ENCODE data around the gene SLC9C1. TPM values are rescaled to one million over a fixed set of nuclear protein-coding genes. Genes with fewer than 3 reads are reported as not detected.

Gene SLC9C1
- total RNA-seq, 2 donors from 2014 or later: not detected

DNA sequence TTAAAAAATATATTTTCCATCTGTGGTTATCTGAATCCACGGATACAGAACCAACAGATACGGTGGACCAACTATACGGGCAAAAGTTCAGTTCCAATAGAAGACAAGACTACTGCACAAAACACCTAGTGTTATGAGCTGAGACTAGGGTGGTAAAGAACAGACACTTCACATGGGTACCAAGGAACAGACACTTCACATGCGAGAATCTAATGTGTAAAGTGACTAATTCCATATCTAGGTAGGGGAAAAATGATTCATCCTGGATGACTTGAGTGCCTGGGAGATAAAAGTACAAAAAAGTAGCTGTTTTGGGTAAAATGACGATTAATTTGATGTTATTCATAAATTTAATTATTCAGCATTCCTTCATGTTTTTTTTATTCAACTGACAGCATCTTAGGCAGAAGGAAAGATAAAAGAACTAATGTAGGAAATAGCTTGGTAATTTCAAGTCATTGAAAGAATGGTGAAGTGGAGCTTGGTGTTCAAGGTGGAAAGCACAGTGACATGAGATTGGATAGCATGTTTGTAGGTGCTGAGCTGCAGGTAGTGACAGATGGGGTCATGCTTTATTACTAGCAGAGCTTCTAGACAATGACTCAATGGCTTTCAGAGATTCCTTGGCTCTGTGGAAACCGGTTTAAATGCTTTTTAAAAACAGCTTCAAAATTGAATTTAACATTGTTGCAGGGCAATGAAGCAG, 44.2 kb upstream of the SLC9C1 start:
- TF ChIP-seq, protein P1, sequence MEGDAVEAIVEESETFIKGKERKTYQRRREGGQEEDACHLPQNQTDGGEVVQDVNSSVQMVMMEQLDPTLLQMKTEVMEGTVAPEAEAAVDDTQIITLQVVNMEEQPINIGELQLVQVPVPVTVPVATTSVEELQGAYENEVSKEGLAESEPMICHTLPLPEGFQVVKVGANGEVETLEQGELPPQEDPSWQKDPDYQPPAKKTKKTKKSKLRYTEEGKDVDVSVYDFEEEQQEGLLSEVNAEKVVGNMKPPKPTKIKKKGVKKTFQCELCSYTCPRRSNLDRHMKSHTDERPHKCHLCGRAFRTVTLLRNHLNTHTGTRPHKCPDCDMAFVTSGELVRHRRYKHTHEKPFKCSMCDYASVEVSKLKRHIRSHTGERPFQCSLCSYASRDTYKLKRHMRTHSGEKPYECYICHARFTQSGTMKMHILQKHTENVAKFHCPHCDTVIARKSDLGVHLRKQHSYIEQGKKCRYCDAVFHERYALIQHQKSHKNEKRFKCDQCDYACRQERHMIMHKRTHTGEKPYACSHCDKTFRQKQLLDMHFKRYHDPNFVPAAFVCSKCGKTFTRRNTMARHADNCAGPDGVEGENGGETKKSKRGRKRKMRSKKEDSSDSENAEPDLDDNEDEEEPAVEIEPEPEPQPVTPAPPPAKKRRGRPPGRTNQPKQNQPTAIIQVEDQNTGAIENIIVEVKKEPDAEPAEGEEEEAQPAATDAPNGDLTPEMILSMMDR (IDR thresholded peaks at IDR 0.05): no peak
- no peak overlapping the region for H3K4me3 ChIP-seq
- peaks cover 25 to 66% of the 10 kb centered on the region in 2 donors for H3K4me1 ChIP-seq (ENCODE audit: control insufficient read depth in 1 of 2, low read depth in 2 of 2)
- no peaks in the 10 kb centered on the region for H3K36me3 ChIP-seq
- no peak for DNase-seq (ENCODE audit: low spot score)
- H3K9me3 ChIP-seq: no peaks in the 10 kb centered on the region
- peak; percentile 29 for ATAC-seq (ENCODE audit: insufficient number of reproducible peaks, low FRiP score, low read depth)
- peak overlapping the region; percentile 4 to 19 for H3K27ac ChIP-seq
- H3K27me3 ChIP-seq (replicated peaks; ENCODE audit: insufficient read depth): no peaks in the 10 kb centered on the region

DNA sequence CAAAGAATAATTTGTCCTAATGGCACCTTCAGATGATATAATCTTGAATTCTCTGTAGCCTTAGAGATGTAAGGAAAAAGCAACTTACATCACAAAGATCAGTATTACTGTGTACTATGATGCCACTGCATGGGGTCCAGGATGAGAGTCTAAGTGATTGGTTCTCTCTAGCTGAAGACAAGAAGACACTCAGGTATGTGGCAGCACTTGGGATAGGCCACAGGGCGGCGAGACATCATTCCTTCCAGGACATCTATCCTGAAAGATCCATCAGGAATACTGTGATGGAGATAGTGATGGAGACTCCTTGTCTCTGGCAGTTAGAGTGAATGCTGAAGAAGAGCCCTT, 41.4 kb upstream of the SLC9C1 start:
- Histone ChIP-seq H3K4me3 (peak overlapping the region; percentile 86), H3K4me1 (ENCODE audit: control insufficient read depth in 1 of 2, low read depth in 2 of 2) (peaks cover 17 to 57% of the 10 kb centered on the region in 2 donors), H3K27ac (peak overlapping the region; percentile 84 to 93), H3K9me3 (no peaks in the 10 kb centered on the region), H3K27me3 (replicated peaks; ENCODE audit: insufficient read depth) (no peaks in the 10 kb centered on the region), H3K36me3 (no peaks in the 10 kb centered on the region)
- DNase-seq (ENCODE audit: low spot score) (no peak), ATAC-seq (ENCODE audit: insufficient number of reproducible peaks, low FRiP score, low read depth) (no peak)
- TF ChIP-seq, protein P1 (IDR thresholded peaks at IDR 0.05): no peak

DNA sequence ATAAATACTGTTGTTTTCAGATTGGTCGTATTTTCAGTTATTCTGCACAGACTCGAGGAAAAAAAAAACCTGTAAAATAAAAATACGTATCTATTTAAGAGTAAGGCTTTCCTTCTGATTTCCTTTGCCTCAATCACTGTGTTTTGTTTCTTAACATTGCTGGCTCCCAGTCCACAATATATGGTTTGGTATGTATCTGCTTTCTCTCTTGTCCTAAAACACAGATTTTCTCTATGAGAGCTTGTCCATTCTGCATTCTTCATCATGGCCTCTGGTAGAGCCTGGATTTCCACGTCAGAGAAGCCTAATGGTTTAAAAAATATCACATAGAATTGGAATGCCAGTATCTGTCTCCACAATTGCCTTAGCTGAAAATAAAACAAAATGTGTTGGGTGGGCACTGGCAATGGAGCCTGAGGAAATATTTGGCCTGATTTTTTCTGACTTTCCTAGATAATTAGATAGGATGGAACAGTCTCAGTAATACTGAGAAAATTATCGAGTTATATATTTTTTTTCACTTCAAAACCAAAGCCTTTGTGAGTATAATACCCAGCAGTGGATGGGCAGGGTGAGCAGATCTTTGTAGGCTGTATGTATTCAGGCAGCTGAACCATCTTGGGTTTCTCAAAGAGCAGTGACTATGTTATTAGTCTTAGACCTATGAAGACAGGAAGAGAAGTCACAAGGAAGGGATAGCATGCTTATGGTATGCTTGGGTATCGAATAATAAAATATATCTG, 40.8 kb upstream of the SLC9C1 start:
- TF ChIP-seq, protein P1 (IDR thresholded peaks at IDR 0.05): no peak
- Histone ChIP-seq H3K27me3 (replicated peaks; ENCODE audit: insufficient read depth) (no peaks in the 10 kb centered on the region), H3K4me3 (peak overlapping the region; percentile 86), H3K36me3 (no peaks in the 10 kb centered on the region), H3K4me1 (ENCODE audit: control insufficient read depth in 1 of 2, low read depth in 2 of 2) (peaks cover 14 to 52% of the 10 kb centered on the region in 2 donors), H3K27ac (peak overlapping the region; percentile 84 to 93), H3K9me3 (no peaks in the 10 kb centered on the region)
- no peak for ATAC-seq (ENCODE audit: insufficient number of reproducible peaks, low FRiP score, low read depth)
- DNase-seq (ENCODE audit: low spot score): no peak

DNA sequence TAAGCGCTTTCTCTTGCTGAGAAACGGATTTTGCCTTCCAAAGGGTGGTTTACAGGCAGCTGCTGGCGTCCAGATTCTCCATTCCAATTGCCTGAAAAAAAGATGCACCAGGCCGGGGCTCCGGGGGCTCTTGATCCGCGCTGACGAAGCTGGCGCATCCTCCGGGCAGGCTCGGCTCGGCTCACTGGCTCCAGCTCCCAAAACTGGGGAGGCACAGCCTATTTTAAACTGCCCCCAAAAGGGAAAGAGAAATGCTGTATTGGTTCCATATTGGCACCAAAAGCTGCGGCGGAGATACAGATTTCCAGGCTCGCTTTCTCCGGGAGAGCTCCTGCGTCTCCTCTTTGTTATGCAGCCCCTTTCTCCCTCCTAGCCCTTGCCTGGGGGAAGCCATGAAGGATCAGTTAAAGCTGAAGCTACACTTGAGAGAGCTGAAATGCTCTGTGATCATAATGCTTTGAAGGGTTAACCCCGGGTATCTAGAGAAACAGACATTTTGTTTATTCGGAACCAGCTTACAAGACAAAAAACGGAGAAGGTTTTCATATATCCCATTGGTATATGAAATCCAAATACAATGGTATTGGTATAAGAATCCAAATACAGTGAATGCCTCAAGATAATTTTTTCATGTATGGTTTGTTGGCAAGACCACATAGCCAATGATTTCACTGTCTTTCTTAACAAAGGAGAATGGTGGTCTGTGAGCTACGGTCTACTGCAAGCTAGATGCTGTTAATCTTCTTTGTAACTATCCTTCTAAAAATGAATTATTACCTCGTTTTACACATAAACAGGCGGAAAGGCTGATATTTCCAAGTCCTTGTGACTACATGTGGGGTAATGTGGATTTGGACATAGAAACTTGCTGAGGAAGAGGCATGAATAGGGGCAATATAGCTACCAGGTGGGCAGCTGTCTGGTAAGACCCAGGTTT, 39.6 kb upstream of the SLC9C1 start:
- peak overlapping the region; percentile 86 for H3K4me3 ChIP-seq
- peak overlapping the region; percentile 84 to 93 for H3K27ac ChIP-seq
- peaks cover 6 to 40% of the 10 kb centered on the region in 2 donors for H3K4me1 ChIP-seq (ENCODE audit: control insufficient read depth in 1 of 2, low read depth in 2 of 2)
- ATAC-seq (ENCODE audit: insufficient number of reproducible peaks, low FRiP score, low read depth) (no peak), DNase-seq (ENCODE audit: low spot score) (no peak)
- no peaks in the 10 kb centered on the region for H3K27me3 ChIP-seq (replicated peaks; ENCODE audit: insufficient read depth)
- TF ChIP-seq, protein P1 (IDR thresholded peaks at IDR 0.05): no peak
- no peaks in the 10 kb centered on the region for H3K36me3 ChIP-seq
- no peaks in the 10 kb centered on the region for H3K9me3 ChIP-seq
